HepG2 (cell line): ENCODE data around the gene FFAR4. TPM values are rescaled to one million over a fixed set of nuclear protein-coding genes. Genes with fewer than 3 reads are reported as not detected.
A peak's percentile ranks its signal among the peaks of the same experiment; 100 is the strongest.

Experiments
- ATAC-seq: fragments of 200-7000 bp; cut with Tn5 transposase; 3 replicates; pipeline ENCODE4 v1.9.1; 2020; ENCODE audit warnings: mild to moderate bottlenecking, moderate library complexity
- BruUV-seq: library from RNA; stranded (reverse); fragments of 400-500 nt; replicated peaks from 2 replicates; lab custom pipeline; 2021; lab: Mats Ljungman, UMichigan
- CTCF ChIA-PET: fragments of 300-600 bp; formaldehyde crosslinking; extraction: SDS; loops from one replicate; lab custom pipeline; 2021; ENCODE audit warnings: low total read pairs, inconsistent platforms, low intra/inter-chr PET ratio; lab: Yijun Ruan, JAX
- POLR2A ChIA-PET: fragments of 350-600 bp; sonication (Branson Sonifier 250); formaldehyde crosslinking; loops from one replicate; lab custom pipeline; 2020; ENCODE audit warnings: antibody characterized with exemption, inconsistent platforms; lab: Yijun Ruan, JAX
- DNase-seq: peaks from one replicate; pipeline ENCODE4 v3.0.0-alpha.2; 2015; ENCODE audit warnings: low spot score
- FAIRE-seq: peaks from 3 replicates; lab custom pipeline; 2011; peaks lifted over from hg19 to GRCh38; lab: Jason Lieb, UNC
- H2AFZ ChIP-seq: one replicate; pipeline ENCODE4 v1.6.1; 2011; ENCODE audit warnings: low read length, inconsistent platforms
- H3K27ac ChIP-seq: fragments of 300-600 bp; 3 replicates; pipeline ENCODE4 v1.8.0; 2011; ENCODE audit warnings: mixed run types, mild to moderate bottlenecking, mixed read lengths, low read length, inconsistent platforms; ENCODE audit not compliant: insufficient read depth; ENCODE audit errors: extremely low read length
- H3K27me3 ChIP-seq, 2 experiments: fragments of 200-600 bp in 1 of 2; 2 replicates in 1 of 2; 3 replicates in 1 of 2; pipeline versions ENCODE4 v1.6.0 to v1.8.0; 2011; ENCODE audit warnings: low read length in 2 of 2, mild to moderate bottlenecking in 2 of 2, moderate library complexity in 2 of 2, inconsistent platforms in 1 of 2; ENCODE audit not compliant: insufficient read depth in 2 of 2, control insufficient read depth in 1 of 2
- H3K36me3 ChIP-seq, 2 experiments: fragments of 200-600 bp in 1 of 2; replicated peaks in 1 of 2; 2 replicates in 1 of 2; 3 replicates in 1 of 2; pipeline versions ENCODE4 v1.5.1 to v1.8.0; 2011; ENCODE audit warnings: low read length in 2 of 2, inconsistent platforms in 1 of 2; ENCODE audit not compliant: insufficient read depth in 2 of 2, control insufficient read depth in 1 of 2
- H3K4me1 ChIP-seq: 2 replicates; pipeline ENCODE4 v1.5.1; 2012; ENCODE audit warnings: low read length, inconsistent platforms; ENCODE audit not compliant: insufficient read depth
- H3K4me2 ChIP-seq: 2 replicates; pipeline ENCODE4 v1.6.0; 2011; ENCODE audit warnings: low read depth, low read length, inconsistent platforms
- H3K4me3 ChIP-seq, 3 experiments: fragments of 200-600 bp in 1 of 3; sonication (generic), shearing (Covaris generic) in 1 of 3; replicated peaks in 1 of 3; 2 replicates each; pipeline ENCODE4 v1.5.1; 2011 to 2016; ENCODE audit warnings: low read length in 3 of 3, inconsistent platforms in 2 of 3, low read depth in 2 of 3, mild to moderate bottlenecking in 2 of 3, control low read depth in 1 of 3, mixed read lengths in 1 of 3; ENCODE audit not compliant: insufficient read depth in 1 of 3
- H3K79me2 ChIP-seq: one replicate; pipeline ENCODE4 v1.6.1; 2011; ENCODE audit warnings: low read length, inconsistent platforms; ENCODE audit not compliant: insufficient read depth
- H3K9ac ChIP-seq: 2 replicates; pipeline ENCODE4 v1.6.0; 2011; ENCODE audit warnings: mild to moderate bottlenecking, low read depth, low read length, inconsistent platforms; ENCODE audit not compliant: insufficient read depth
- H3K9me3 ChIP-seq: 2 replicates; pipeline ENCODE4 v1.5.1; 2012; ENCODE audit warnings: mild to moderate bottlenecking, low read length
- H4K20me1 ChIP-seq: 2 replicates; pipeline ENCODE4 v1.6.0; 2011; ENCODE audit warnings: inconsistent platforms, mild to moderate bottlenecking, low read length, moderate library complexity; ENCODE audit not compliant: insufficient read depth
- CBX1 ChIP-seq: IDR thresholded peaks from one replicate; pipeline ENCODE4 v1.6.1; 2016; ENCODE audit warnings: antibody characterized with exemption, low read depth
- CEBPB ChIP-seq: IDR thresholded peaks from 2 replicates; pipeline ENCODE4 v1.6.1; 2011; ENCODE audit warnings: low read depth, low read length, improper control_type of control experiment, borderline replicate concordance
- CEBPG ChIP-seq: IDR thresholded peaks from 2 replicates; pipeline ENCODE4 v1.6.1; 2016
- E2F5 ChIP-seq: sonication (generic); formaldehyde crosslinking; conservative IDR thresholded peaks from 2 replicates; pipeline ENCODE4 v1.4.0; 2020; ENCODE audit warnings: missing genetic modification reagents
- HNRNPLL ChIP-seq: fragments of 200-400 bp; formaldehyde crosslinking; IDR thresholded peaks from 2 replicates; pipeline ENCODE4 v1.6.1; 2017; ENCODE audit warnings: mild to moderate bottlenecking, low read depth, low read length; ENCODE audit not compliant: poor library complexity, severe bottlenecking
- MAFF ChIP-seq: IDR thresholded peaks from 2 replicates; pipeline ENCODE4 v1.6.1; 2011; ENCODE audit warnings: low read depth, low read length, improper control_type of control experiment
- MAZ ChIP-seq, 2 experiments: sonication (generic) in 1 of 2; formaldehyde crosslinking in 1 of 2; IDR thresholded peaks; 2 replicates each; pipeline versions ENCODE4 v1.5.0 to v1.6.1; 2012 to 2020; ENCODE audit warnings: low read depth in 2 of 2, mild to moderate bottlenecking in 2 of 2, borderline replicate concordance in 1 of 2, improper control_type of control experiment in 1 of 2, low read length in 1 of 2, missing genetic modification reagents in 1 of 2, moderate library complexity in 1 of 2
- PRDM15 ChIP-seq: sonication (generic); formaldehyde crosslinking; IDR thresholded peaks from 2 replicates; pipeline ENCODE4 v1.4.0; 2020; ENCODE audit warnings: missing genetic modification reagents
- RBAK ChIP-seq: sonication (generic); formaldehyde crosslinking; IDR thresholded peaks from 2 replicates; pipeline ENCODE4 v1.5.1; 2020; ENCODE audit warnings: mild to moderate bottlenecking, missing genetic modification reagents
- RBFOX2 ChIP-seq: fragments of 200-400 bp; formaldehyde crosslinking; IDR thresholded peaks from 2 replicates; pipeline ENCODE4 v1.6.1; 2017; ENCODE audit warnings: low read depth, mild to moderate bottlenecking, low read length
- RFXANK ChIP-seq: IDR thresholded peaks from 2 replicates; pipeline ENCODE4 v1.6.1; 2016
- RXRA ChIP-seq: sonication (generic); formaldehyde crosslinking; IDR thresholded peaks from 2 replicates; pipeline ENCODE4 v1.5.1; 2020; ENCODE audit warnings: missing genetic modification reagents
- SCMH1 ChIP-seq: sonication (generic); formaldehyde crosslinking; IDR thresholded peaks from 2 replicates; pipeline ENCODE4 v1.9.0; 2021; ENCODE audit warnings: missing genetic modification reagents, mild to moderate bottlenecking, borderline replicate concordance
- SKI ChIP-seq: fragments of 450-650 bp; IDR thresholded peaks from one replicate; pipeline ENCODE4 v1.6.1; 2018; ENCODE audit warnings: mild to moderate bottlenecking; ENCODE audit not compliant: partially characterized antibody
- TCF12 ChIP-seq, 2 experiments: fragments of 450-650 bp in 1 of 2; sonication (generic) in 1 of 2; formaldehyde crosslinking in 1 of 2; IDR thresholded peaks; 2 replicates each; pipeline versions ENCODE4 v1.6.1 to v1.8.0; 2017 to 2022; ENCODE audit warnings: antibody characterized with exemption in 1 of 2, mild to moderate bottlenecking in 1 of 2, missing genetic modification reagents in 1 of 2, moderate library complexity in 1 of 2
- ZNF660 ChIP-seq: sonication (generic); formaldehyde crosslinking; IDR thresholded peaks from 2 replicates; pipeline ENCODE4 v1.5.1; 2020; ENCODE audit warnings: mild to moderate bottlenecking, low read depth, missing genetic modification reagents, borderline replicate concordance
- ZNF75D ChIP-seq: sonication (generic); formaldehyde crosslinking; IDR thresholded peaks from 2 replicates; pipeline ENCODE4 v1.8.1; 2023; ENCODE audit warnings: missing genetic modification reagents, mild to moderate bottlenecking, borderline replicate concordance
- ZNF883 ChIP-seq: sonication (generic); formaldehyde crosslinking; IDR thresholded peaks from 2 replicates; pipeline ENCODE4 v1.5.1; 2020; ENCODE audit warnings: mild to moderate bottlenecking, missing genetic modification reagents; ENCODE audit errors: not compliant biosample characterization
- WGBS: methylation state at CpG from one replicate; pipeline ENCODE4 v1.1.6; 2017; ENCODE audit warnings: low lambda C conversion rate; 5-methylcytosine and 5-hydroxymethylcytosine counted together
- in situ Hi-C: cut with HindIII; loops from 2 replicates; pipeline ENCODE4 v1.10.0; 2017; ENCODE audit warnings: low pct_unique_long_range_greater_than_20kb; ENCODE audit not compliant: extremely low pct_ligation_motif_present
- intact Hi-C: fragments of 100-400 bp; cut with micrococcal nuclease; formaldehyde crosslinking; loops from one replicate; pipeline ENCODE4 v1.10.0; 2022; ENCODE audit not compliant: unreplicated experiment
- polyA plus RNA-seq, 8 experiments: library from polyadenylated mRNA; depleted of rRNA in 3 of 8; stranded (reverse) in 7 of 8; unstranded in 1 of 8; fragments of >200 nt; fragmentation: Illumina TruSeq in 4 of 8; extraction: Trizol in 4 of 8; gene quantifications; 2 replicates each; pipeline versions ENCODE4 v1.2.1 to v1.2.3, GENCODE V29; 2011 to 2016; ENCODE audit warnings: low read depth in 4 of 8, missing spikeins in 1 of 8, mixed read lengths in 1 of 8; ENCODE audit not compliant: insufficient read depth in 1 of 8
- total RNA-seq, 5 experiments: library from RNA; depleted of rRNA; stranded (reverse); fragments of >200 nt; fragmentation: Illumina TruSeq; extraction: Trizol; gene quantifications; 2 replicates each; pipeline ENCODE4 v1.2.3, GENCODE V29; 2016; ENCODE audit warnings: low read depth in 1 of 5

FFAR4 gene
- total and polyA plus RNA-seq, 2 of the 13 experiments (the other 11 are each of a cell fraction or from before 2014, with no cell fraction given) = 0.09 TPM; not detected in 1

DNA sequence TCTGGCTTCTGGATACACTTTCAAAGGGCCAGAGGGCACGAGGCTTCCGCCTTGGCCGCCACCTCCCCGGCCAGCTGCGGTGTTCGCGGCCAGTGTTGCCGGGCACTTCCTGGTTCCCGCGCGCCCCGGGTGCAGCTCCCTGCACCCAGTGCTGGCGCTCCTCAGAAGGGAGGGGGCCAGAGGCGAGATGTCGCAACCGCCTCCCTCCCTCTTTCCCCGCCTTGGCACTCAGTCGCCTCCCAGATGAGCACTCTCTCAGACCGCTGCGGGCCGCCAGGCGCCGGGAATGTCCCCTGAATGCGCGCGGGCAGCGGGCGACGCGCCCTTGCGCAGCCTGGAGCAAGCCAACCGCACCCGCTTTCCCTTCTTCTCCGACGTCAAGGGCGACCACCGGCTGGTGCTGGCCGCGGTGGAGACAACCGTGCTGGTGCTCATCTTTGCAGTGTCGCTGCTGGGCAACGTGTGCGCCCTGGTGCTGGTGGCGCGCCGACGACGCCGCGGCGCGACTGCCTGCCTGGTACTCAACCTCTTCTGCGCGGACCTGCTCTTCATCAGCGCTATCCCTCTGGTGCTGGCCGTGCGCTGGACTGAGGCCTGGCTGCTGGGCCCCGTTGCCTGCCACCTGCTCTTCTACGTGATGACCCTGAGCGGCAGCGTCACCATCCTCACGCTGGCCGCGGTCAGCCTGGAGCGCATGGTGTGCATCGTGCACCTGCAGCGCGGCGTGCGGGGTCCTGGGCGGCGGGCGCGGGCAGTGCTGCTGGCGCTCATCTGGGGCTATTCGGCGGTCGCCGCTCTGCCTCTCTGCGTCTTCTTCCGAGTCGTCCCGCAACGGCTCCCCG, at the start of gene FFAR4 (continued):
- TF ChIP-seq HNRNPLL (peak; percentile 28), CEBPG (0 out of 2 replicates have a peak, but pooled peaks have one; percentile 37), CEBPB (peak; percentile 44; the same call in 1 of the 2 replicates), RXRA (CRISPR knock-in tag) (peak; percentile 18; the same call in 1 of the 2 replicates), PRDM15 (CRISPR knock-in tag) (no peak)

- Histone ChIP-seq H3K4me2 (no peak overlapping the region), H3K4me3 (no peak overlapping the region), H3K79me2 (no peaks in the 10 kb centered on the region), H4K20me1 (no peaks in the 10 kb centered on the region), H3K9ac (no peak overlapping the region), H2AFZ (no peak overlapping the region), H3K27ac (no peak overlapping the region), H3K36me3 (peaks cover 4 to 35% of the 10 kb centered on the region in 2 experiments; a peak in 4 of 5 replicates), H3K9me3 (no peaks in the 10 kb centered on the region), H3K27me3 (no peaks in the 10 kb centered on the region), H3K4me1 (no peaks in the 10 kb centered on the region)
- ChIA-PET CTCF (no interaction called here), POLR2A (no interaction called here)
- ATAC-seq = no peak
- BruUV-seq = no TSS peak
- no peak for DNase-seq
- WGBS = 98% methylated on average over 4 of the region's 4 CpGs
- FAIRE-seq = no peak
- in situ Hi-C loops = no loop called here
- intact Hi-C loops = no loop called here
- TF ChIP-seq ZNF883 (CRISPR knock-in tag) = no peak
- no peak for TF ChIP-seq ZNF75D (CRISPR knock-in tag)
- TF ChIP-seq E2F5 (CRISPR knock-in tag) = no peak
- TF ChIP-seq TCF12 (IDR thresholded peaks at IDR 0.05) = no peak
- no peak for TF ChIP-seq TCF12 (CRISPR knock-in tag; IDR thresholded peaks at IDR 0.05)
- no peak for TF ChIP-seq RBAK (CRISPR knock-in tag)
- TF ChIP-seq ZNF660 (CRISPR knock-in tag) = no peak
- no peak for TF ChIP-seq SCMH1 (CRISPR knock-in tag)
- TF ChIP-seq MAFF = no peak
- TF ChIP-seq MAZ (IDR thresholded peaks at IDR 0.05; ENCODE audit: borderline replicate concordance, low read depth, low read length) = no peak
- no peak for TF ChIP-seq MAZ (CRISPR knock-in tag; IDR thresholded peaks at IDR 0.05; ENCODE audit: low read depth)
- TF ChIP-seq RXRA (CRISPR knock-in tag) = no peak
- TF ChIP-seq CBX1 = no peak
- no peak for TF ChIP-seq RFXANK (CRISPR knock-in tag)
- no peak for TF ChIP-seq SKI
- TF ChIP-seq RBFOX2 = no peak
These were observed 47.9 kb upstream of the FFAR4 start for GRCh38 chr10:93518531-93518930.
